Measurements from ENCODE around the gene CACNA1A. TPM values are rescaled to one million over a fixed set of nuclear protein-coding genes. Genes with fewer than 3 reads are reported as not detected.

The CACNA1A gene
- total RNA-seq, 4 donors from 2014 or later = 0.33 to 0.75 (median 0.43) TPM

DNA sequence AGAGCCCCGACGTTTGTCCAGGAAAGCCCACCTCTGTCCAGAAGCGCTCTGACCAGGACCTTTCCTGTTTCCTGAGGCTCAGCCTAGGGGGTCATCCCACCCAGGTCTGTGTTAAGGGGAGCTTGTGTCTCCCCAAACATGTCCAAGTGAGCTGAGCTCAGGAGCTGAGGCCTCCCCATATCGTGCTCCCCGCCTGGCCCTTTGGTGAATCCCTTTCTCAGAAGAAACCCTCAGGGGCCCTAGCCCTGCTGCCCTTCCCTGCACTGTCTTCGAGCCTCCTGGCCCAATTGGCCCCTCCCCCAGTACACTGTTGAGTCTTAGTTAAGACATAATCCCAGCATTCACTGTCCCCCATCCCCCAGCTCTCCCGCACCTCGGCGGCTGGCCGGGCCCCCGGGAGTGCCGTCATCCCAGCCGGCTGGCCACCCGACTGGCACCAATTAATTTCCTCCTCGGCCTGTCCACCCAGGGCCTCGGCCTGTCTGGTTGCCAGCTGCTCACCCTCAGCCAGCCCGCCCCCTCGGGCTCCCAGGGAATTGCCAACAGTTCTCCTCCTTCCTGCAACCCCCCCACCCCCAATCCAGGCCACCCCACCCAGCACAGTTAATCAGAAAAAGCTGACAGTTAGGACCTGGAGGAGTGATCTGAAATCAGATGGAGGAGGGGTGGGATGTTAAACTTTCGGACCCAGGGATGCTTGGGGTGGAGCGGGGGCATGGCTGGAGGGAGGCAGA, 342.5 kb downstream of the CACNA1A start:
- Histone ChIP-seq H3K27ac (replicated peaks in 1 of 4) (peak overlapping the region; percentile 90 to 96 (median 92)), H3K27me3 (no peaks in the 10 kb centered on the region), H3K9me3 (no peaks in the 10 kb centered on the region), H3K4me1 (peaks cover 61 to 70% (median 68%) of the 10 kb centered on the region in 4 donors), H3K36me3 (no peaks in the 10 kb centered on the region), H3K4me3 (peak overlapping the region; percentile 47 to 56 (median 48))
- TF ChIP-seq, protein P1, sequence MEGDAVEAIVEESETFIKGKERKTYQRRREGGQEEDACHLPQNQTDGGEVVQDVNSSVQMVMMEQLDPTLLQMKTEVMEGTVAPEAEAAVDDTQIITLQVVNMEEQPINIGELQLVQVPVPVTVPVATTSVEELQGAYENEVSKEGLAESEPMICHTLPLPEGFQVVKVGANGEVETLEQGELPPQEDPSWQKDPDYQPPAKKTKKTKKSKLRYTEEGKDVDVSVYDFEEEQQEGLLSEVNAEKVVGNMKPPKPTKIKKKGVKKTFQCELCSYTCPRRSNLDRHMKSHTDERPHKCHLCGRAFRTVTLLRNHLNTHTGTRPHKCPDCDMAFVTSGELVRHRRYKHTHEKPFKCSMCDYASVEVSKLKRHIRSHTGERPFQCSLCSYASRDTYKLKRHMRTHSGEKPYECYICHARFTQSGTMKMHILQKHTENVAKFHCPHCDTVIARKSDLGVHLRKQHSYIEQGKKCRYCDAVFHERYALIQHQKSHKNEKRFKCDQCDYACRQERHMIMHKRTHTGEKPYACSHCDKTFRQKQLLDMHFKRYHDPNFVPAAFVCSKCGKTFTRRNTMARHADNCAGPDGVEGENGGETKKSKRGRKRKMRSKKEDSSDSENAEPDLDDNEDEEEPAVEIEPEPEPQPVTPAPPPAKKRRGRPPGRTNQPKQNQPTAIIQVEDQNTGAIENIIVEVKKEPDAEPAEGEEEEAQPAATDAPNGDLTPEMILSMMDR (IDR thresholded peaks at IDR 0.05) = no peak
- TF ChIP-seq POLR2A (IDR thresholded peaks at IDR 0.05; ENCODE audit: low read depth) = peak; percentile 57
- no peak for TF ChIP-seq EP300 (IDR thresholded peaks at IDR 0.05)
- TF ChIP-seq POLR2AphosphoS5 (IDR thresholded peaks at IDR 0.05) = peak; percentile 55 to 70
- intact Hi-C loops (cut with DNase I) = no loop called here
- 15% methylated on average over 16 of the region's 20 CpGs for WGBS
- DNase-seq (ENCODE audit: extremely low spot score) = peak; percentile 93

DNA sequence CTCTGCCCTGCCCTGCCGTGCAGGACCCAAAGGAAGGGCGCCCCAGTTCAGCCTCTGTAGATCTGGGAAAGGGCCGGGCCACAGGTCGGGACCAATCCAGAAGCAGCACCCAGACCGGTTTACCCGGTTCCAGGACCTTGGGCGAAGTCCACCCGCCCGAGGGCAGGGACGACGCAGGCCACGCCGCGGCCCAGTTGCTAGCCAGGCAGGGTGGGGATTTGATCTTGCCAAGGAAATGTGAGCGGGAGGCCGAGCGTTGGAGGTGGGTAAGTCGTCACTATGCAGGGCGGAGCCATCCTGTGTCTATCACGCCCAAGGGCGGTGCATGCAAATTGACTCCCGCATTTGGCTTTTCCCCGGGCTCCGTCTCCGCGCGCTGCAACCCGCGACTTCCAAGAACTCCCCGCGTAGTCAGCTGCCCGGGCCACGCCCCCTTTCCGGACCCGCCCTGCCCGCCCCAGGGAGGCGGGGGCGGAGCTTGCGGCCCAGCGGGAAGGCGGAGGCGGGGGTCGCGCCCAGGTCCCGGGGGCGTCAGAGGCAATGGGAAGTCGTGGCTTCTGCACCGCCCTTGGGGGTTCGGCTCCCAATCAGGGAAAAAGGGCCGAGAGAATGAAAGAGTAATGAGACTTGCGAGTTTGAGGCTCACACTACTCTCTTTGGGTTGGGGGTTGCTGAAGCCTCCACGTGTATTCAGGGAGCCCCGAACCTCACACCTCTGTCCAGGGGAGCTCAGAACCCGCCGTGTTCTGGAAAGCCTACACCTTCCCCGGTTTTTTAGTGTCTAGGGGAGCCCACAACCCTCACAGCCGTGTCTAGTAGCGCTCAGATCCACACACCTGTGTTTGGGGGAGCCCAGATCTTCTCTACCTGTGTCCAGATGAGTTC, 343.3 kb downstream of the CACNA1A start:
- peak overlapping the region; percentile 90 to 96 (median 92) for H3K27ac ChIP-seq (replicated peaks in 1 of 4)
- intact Hi-C loops (cut with DNase I) = no loop called here
- H3K4me3 ChIP-seq = peak overlapping the region; percentile 47 to 56 (median 48)
- 3% methylated on average over 33 of the region's 58 CpGs for WGBS
- TF ChIP-seq POLR2AphosphoS5 (IDR thresholded peaks at IDR 0.05) (peak; percentile 89 to 97), POLR2A (IDR thresholded peaks at IDR 0.05; ENCODE audit: low read depth) (peak; percentile 35), EP300 (IDR thresholded peaks at IDR 0.05) (no peak)
- TF ChIP-seq, protein P1 (IDR thresholded peaks at IDR 0.05) = no peak
- no peaks in the 10 kb centered on the region for H3K27me3 ChIP-seq
- no peaks in the 10 kb centered on the region for H3K9me3 ChIP-seq
- DNase-seq (ENCODE audit: extremely low spot score) = peak; percentile 99
- H3K4me1 ChIP-seq = peaks cover 57 to 62% (median 61%) of the 10 kb centered on the region in 4 donors
- H3K36me3 ChIP-seq = no peaks in the 10 kb centered on the region

DNA sequence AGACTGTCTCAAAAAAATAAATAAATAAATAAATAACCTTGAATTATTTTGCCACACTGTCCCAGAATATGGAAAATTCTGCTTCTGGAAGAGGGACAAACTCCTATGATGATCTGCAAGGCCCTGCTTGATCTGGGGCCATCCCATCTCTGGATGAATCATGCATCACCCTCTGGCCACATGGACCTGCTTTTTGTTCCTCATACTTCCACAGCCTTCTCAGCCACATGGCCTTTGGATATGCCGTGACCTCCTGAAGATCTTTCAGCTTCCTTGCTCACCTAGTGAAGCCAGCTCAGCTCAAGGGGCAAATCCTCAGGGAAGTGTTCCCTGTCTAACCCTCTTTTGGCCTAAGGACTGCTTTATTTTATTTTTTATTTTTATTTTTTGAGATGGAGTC, 345.7 kb downstream of the CACNA1A start:
- Histone ChIP-seq H3K27ac (replicated peaks in 1 of 4) (no peak overlapping the region), H3K4me3 (no peak overlapping the region), H3K36me3 (no peaks in the 10 kb centered on the region), H3K4me1 (peaks cover 48 to 53% (median 50%) of the 10 kb centered on the region in 4 donors), H3K9me3 (no peaks in the 10 kb centered on the region), H3K27me3 (no peaks in the 10 kb centered on the region)
- no peak for DNase-seq (ENCODE audit: extremely low spot score)
- intact Hi-C loops (cut with DNase I) = no loop called here
- 82% methylated on average over 1 of the region's 1 CpG for WGBS
- TF ChIP-seq, protein P1 (IDR thresholded peaks at IDR 0.05) = no peak
- no peak for TF ChIP-seq POLR2A (IDR thresholded peaks at IDR 0.05; ENCODE audit: low read depth)
- no peak for TF ChIP-seq POLR2AphosphoS5 (IDR thresholded peaks at IDR 0.05)
- TF ChIP-seq EP300 (IDR thresholded peaks at IDR 0.05) = no peak

DNA sequence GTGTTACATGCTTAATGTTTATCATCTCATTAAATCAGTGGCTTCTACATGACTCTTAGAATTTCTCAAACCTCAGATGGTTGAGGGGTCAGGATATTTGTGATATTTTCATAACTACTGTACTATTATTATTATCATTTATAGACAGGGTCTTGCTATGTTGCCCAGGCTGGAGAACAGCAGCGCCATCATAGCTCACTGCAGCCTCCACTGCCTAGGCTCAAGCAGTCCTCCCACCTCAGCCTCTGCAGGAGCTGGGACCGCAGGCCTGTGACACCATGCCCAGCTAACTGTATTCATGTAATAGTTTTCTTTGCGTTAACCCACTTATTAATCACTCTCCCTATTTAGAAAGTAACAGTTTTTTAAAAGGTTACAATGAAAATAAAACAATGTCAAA, 346.6 kb downstream of the CACNA1A start:
- no peak for DNase-seq (ENCODE audit: extremely low spot score)
- WGBS = 89% methylated on average over 3 of the region's 3 CpGs
- H3K36me3 ChIP-seq = peaks cover 0 to 5% (median 0%) of the 10 kb centered on the region in 4 donors
- peaks cover 46 to 53% (median 50%) of the 10 kb centered on the region in 4 donors for H3K4me1 ChIP-seq
- H3K9me3 ChIP-seq = no peaks in the 10 kb centered on the region
- no peaks in the 10 kb centered on the region for H3K27me3 ChIP-seq
- TF ChIP-seq, protein P1 (IDR thresholded peaks at IDR 0.05) = no peak
- TF ChIP-seq EP300 (IDR thresholded peaks at IDR 0.05) (no peak), POLR2AphosphoS5 (IDR thresholded peaks at IDR 0.05) (no peak), POLR2A (IDR thresholded peaks at IDR 0.05; ENCODE audit: low read depth) (no peak)
- H3K27ac ChIP-seq (replicated peaks in 1 of 4) = no peak overlapping the region
- intact Hi-C loops (cut with DNase I) = loop anchor here (10.0 kb wide), 1 partner anchor 685 kb away; no protein-coding TSS in a partner anchor
- H3K4me3 ChIP-seq = no peak overlapping the region

Measured in esophagus muscularis mucosa (tissue), 4 donors.